MM.1S (cell line): Measurements from ENCODE around the gene MYOF.

Experiments
- CTCF ChIP-seq: fragments of 300-600 bp; sonication (generic); IDR thresholded peaks from 2 replicates; pipeline ENCODE4 v1.5.1; 2016; ENCODE audit warnings: antibody characterized with exemption, low read length, mixed read lengths
- EZH2 ChIP-seq: fragments of 300-600 bp; sonication (generic); optimal IDR thresholded peaks from 2 replicates; pipeline ENCODE3; 2017; ENCODE audit warnings: low read depth, mild to moderate bottlenecking, antibody characterized with exemption, low read length, mixed read lengths

GRCh38 chr10:93266858-93267257 lies 215.3 kb downstream of the MYOF start:
- TF ChIP-seq EZH2 (no peak), CTCF (no peak)
